Activated CD4-positive, alpha-beta T cell treated with anti-CD3 and anti-CD28 coated beads, Interleukin-2, amount 10 ng/mL, durations not matched to agents 7 days and 5 days (primary cell): ENCODE measurements around the gene DIO3. TPM values are rescaled to one million over a fixed set of nuclear protein-coding genes. Genes with fewer than 3 reads are reported as not detected.

ENCODE experiments used
- CTCF ChIA-PET: fragments of 350-600 bp; sonication (Branson Sonifier 250); formaldehyde crosslinking; loops from one replicate; lab custom pipeline; 2021; ENCODE audit warnings: antibody characterized with exemption; lab: Charles Lee
- POLR2A ChIA-PET: fragments of 350-600 bp; sonication (Branson Sonifier 250); formaldehyde crosslinking; loops from one replicate; lab custom pipeline; 2021; ENCODE audit warnings: antibody characterized with exemption; lab: Charles Lee
- DNase-seq: peaks from one replicate; pipeline ENCODE4 v3.0.0-alpha.2; 2020
- H3K27ac Mint-ChIP-seq: one replicate; pipeline ENCODE4 v1.8.0; 2021; ENCODE audit warnings: mild to moderate bottlenecking, moderate library complexity, mixed read lengths
- H3K27me3 Mint-ChIP-seq: one replicate; pipeline ENCODE4 v1.8.0; 2021; ENCODE audit warnings: mixed read lengths
- H3K36me3 Mint-ChIP-seq: one replicate; pipeline ENCODE4 v1.8.0; 2021; ENCODE audit warnings: low read depth, mixed read lengths
- H3K4me1 Mint-ChIP-seq: one replicate; pipeline ENCODE4 v1.8.0; 2021; ENCODE audit warnings: mixed read lengths
- H3K4me3 Mint-ChIP-seq: one replicate; pipeline ENCODE4 v1.8.0; 2021; ENCODE audit warnings: mild to moderate bottlenecking, moderate library complexity, mixed read lengths
- H3K9me3 Mint-ChIP-seq: one replicate; pipeline ENCODE4 v1.8.0; 2021; ENCODE audit warnings: mixed read lengths
- total RNA-seq, 2 experiments: library from RNA; stranded (reverse); gene quantifications; one replicate each; pipeline ENCODE4 v1.2.3, GENCODE V29; 2021

Gene DIO3
- total RNA-seq, 2 experiments from 2014 or later: not detected

- CTCF ChIA-PET: no interaction called here
- DNase-seq: no peak
- Mint-ChIP-seq H3K27ac (no peak overlapping the region), H3K9me3 (no peaks in the 10 kb centered on the region), H3K27me3 (no peaks in the 10 kb centered on the region), H3K4me3 (no peak overlapping the region), H3K36me3 (no peaks in the 10 kb centered on the region), H3K4me1 (no peaks in the 10 kb centered on the region)
- POLR2A ChIA-PET: no interaction called here
These were observed 23.0 kb downstream of the DIO3 start for GRCh38 chr14:101584055-101584859.

DNA sequence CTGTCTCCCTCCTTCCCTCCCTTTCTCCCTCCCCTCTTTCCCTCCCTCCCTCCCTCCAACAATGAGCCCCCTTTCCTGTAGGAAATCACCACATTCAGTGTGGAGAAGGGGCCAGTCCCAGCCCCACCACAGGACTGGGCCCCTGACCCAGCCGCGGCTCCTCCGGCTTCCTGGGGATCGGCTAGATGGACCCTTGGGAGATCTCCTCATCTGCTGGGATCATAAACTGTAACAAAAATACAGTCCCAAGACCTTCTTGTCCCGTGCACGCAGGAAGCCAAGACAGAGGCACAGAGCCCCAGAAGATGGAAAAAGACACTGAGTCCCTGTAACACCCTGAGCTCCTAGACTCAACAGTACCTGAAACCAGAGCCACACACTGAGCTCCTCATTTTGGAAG is 23.9 kb downstream of the DIO3 start:
- ChIA-PET POLR2A (no interaction called here), CTCF (no interaction called here)
- H3K27ac Mint-ChIP-seq: no peak overlapping the region

DNA sequence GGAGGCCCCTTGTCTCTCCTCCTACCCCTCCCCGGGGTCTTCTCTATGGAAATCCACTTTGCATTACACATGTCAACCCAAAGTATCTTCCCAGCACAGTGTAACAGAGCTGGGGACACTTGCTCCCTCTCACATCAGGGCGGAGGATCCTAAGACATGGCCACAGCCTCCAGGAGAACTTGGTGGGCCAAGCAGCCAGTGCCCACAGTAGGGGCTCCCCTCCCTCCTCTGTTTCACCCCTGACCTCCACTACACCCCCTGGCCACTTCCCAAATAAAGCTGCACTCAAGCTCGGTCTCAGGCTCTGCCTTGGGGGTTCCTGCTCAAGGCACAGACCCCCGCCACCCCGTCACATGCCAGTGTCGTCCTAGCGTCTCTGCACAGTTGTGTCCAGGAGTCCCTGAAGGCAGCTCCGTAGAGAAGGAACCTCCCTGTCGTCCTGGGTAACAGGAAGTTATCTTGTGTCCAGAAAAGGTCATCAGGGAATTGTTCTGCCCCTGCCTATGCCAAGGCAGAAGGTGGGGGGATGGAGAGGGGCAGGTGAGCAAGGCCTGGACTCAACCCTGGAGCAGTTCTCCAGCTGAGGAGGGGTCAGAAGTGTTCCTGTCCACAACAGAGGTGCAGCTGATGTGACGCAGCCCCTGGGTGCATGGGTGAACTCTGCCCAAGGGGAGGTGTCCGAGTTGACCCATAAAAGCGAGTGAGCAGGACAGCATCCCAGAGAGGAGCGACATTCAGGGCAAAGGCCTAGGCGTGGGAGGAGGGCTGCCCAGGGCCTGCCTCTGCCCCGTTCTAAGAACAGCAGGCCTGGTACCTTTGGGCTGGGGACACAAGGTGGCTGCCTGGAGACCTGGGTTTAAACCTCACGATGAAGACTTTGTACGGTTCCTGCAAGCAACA is 25.5 kb downstream of the DIO3 start:
- DNase-seq: no peak
- H3K9me3 Mint-ChIP-seq: no peaks in the 10 kb centered on the region
- ChIA-PET CTCF (no interaction called here), POLR2A (interaction anchor here (0.6 kb wide), 1 partner anchor 837 kb away, joined by 3 read pairs; no protein-coding TSS in a partner anchor)
- no peak overlapping the region for H3K27ac Mint-ChIP-seq
- H3K4me3 Mint-ChIP-seq: no peak overlapping the region
- H3K27me3 Mint-ChIP-seq: no peaks in the 10 kb centered on the region
- no peaks in the 10 kb centered on the region for H3K4me1 Mint-ChIP-seq
- no peaks in the 10 kb centered on the region for H3K36me3 Mint-ChIP-seq

More for the DNA sequence above, 23.9 kb downstream of the DIO3 start:
- H3K9me3 Mint-ChIP-seq: no peaks in the 10 kb centered on the region
- no peaks in the 10 kb centered on the region for H3K4me1 Mint-ChIP-seq
- DNase-seq: no peak
- H3K4me3 Mint-ChIP-seq: no peak overlapping the region
- H3K27me3 Mint-ChIP-seq: no peaks in the 10 kb centered on the region
- H3K36me3 Mint-ChIP-seq: no peaks in the 10 kb centered on the region

DNA sequence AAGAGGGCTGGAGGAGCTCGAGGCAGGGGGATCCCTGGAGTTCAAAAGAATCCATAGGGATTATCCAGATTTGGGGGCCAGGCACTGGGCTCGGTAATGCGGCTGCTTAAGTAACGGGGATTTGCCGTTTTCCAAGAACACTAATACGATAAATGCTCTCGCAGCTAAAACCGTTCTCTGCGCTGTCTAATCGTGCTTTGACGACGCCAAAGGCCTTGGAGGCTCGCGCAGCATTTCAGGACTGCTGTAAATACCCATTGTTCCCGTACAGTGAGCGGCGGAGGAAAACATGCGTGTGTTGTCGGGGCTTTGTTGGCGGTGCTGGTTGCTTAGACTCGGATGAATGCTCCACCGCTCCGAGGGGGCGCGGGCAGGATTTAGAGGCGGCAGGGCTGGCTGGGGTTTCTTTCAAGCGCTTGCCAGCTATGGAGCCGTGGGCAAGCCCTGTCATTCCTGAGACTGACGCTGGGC is 26.2 kb downstream of the DIO3 start:
- Mint-ChIP-seq H3K27me3 (no peaks in the 10 kb centered on the region), H3K4me3 (no peak overlapping the region), H3K4me1 (no peaks in the 10 kb centered on the region), H3K9me3 (no peaks in the 10 kb centered on the region), H3K36me3 (no peaks in the 10 kb centered on the region), H3K27ac (no peak overlapping the region)
- ChIA-PET CTCF (interaction anchor here (0.8 to 1.2 kb wide), 2 partner anchors 8 to 222 kb away, joined by 3 read pairs; no protein-coding TSS in a partner anchor), POLR2A (interaction anchor here (0.6 kb wide), 1 partner anchor 837 kb away, joined by 3 read pairs; no protein-coding TSS in a partner anchor)
- DNase-seq: no peak

GRCh38 chr14:101588286-101588975 is 27.1 kb downstream of the DIO3 start:
- no peaks in the 10 kb centered on the region for H3K36me3 Mint-ChIP-seq
- CTCF ChIA-PET: interaction anchor here (0.6 to 1.3 kb wide), 5 partner anchors 9 to 737 kb away, joined by 3 read pairs; no protein-coding TSS in a partner anchor
- H3K9me3 Mint-ChIP-seq: no peaks in the 10 kb centered on the region
- POLR2A ChIA-PET: no interaction called here
- H3K4me1 Mint-ChIP-seq: no peaks in the 10 kb centered on the region
- no peak for DNase-seq
- H3K4me3 Mint-ChIP-seq: no peak overlapping the region
- H3K27ac Mint-ChIP-seq: no peak overlapping the region
- H3K27me3 Mint-ChIP-seq: no peaks in the 10 kb centered on the region

- no peaks in the 10 kb centered on the region for H3K9me3 Mint-ChIP-seq
- peaks cover 2% of the 10 kb centered on the region for H3K4me1 Mint-ChIP-seq
- no peak for DNase-seq
- POLR2A ChIA-PET: no interaction called here
- CTCF ChIA-PET: interaction anchor here (0.8 to 1.3 kb wide), 3 partner anchors 10 to 738 kb away, joined by 3 read pairs; no protein-coding TSS in a partner anchor
- no peaks in the 10 kb centered on the region for H3K27me3 Mint-ChIP-seq
- no peak overlapping the region for H3K4me3 Mint-ChIP-seq
- H3K36me3 Mint-ChIP-seq: no peaks in the 10 kb centered on the region
- H3K27ac Mint-ChIP-seq: no peak overlapping the region
These were observed 27.7 kb downstream of the DIO3 start for GRCh38 chr14:101588990-101589389.

DNA sequence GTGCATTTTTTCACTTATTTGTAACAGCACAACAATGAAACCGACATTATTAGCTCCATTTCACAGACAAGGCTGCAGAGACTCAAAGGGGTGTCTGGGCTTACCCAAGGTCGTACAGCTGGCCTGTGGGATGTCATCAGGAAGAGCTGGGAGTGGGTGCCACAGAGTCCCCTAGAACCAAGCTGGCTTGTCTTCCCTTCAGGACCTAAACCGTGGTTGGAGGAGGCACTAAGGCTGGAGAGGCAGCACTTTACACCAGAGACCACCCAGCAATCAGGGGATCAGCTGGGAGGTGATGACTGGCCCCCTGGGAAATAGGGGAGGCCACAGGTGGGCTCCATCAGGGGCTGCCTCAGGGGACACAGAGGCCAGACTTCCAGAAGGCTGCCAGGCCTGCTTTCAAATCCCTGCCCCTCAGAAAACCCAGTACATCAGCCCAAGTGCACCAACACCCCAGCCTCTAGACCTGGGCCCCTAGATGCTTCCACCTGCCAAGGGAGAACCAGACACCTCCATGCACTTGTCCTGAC is 28.3 kb downstream of the DIO3 start:
- no peak overlapping the region for H3K27ac Mint-ChIP-seq
- H3K9me3 Mint-ChIP-seq: peaks cover 3% of the 10 kb centered on the region
- POLR2A ChIA-PET: no interaction called here
- DNase-seq: no peak
- CTCF ChIA-PET: interaction anchor here (1.1 to 1.3 kb wide), 2 partner anchors 11 to 117 kb away, joined by 3 read pairs; no protein-coding TSS in a partner anchor
- peaks cover 3% of the 10 kb centered on the region for H3K4me1 Mint-ChIP-seq
- H3K27me3 Mint-ChIP-seq: no peaks in the 10 kb centered on the region
- H3K36me3 Mint-ChIP-seq: no peaks in the 10 kb centered on the region
- H3K4me3 Mint-ChIP-seq: no peak overlapping the region

- POLR2A ChIA-PET: no interaction called here
- no peaks in the 10 kb centered on the region for H3K27me3 Mint-ChIP-seq
- H3K4me3 Mint-ChIP-seq: no peak overlapping the region
- H3K4me1 Mint-ChIP-seq: peaks cover 3% of the 10 kb centered on the region
- no peaks in the 10 kb centered on the region for H3K36me3 Mint-ChIP-seq
- DNase-seq: no peak
- no peak overlapping the region for H3K27ac Mint-ChIP-seq
- CTCF ChIA-PET: interaction anchor here (1.1 to 1.3 kb wide), 2 partner anchors 10 to 116 kb away, joined by 3 read pairs; no protein-coding TSS in a partner anchor
- H3K9me3 Mint-ChIP-seq: peaks cover 3% of the 10 kb centered on the region
These were observed 28.8 kb downstream of the DIO3 start for GRCh38 chr14:101590062-101590461.

DNA sequence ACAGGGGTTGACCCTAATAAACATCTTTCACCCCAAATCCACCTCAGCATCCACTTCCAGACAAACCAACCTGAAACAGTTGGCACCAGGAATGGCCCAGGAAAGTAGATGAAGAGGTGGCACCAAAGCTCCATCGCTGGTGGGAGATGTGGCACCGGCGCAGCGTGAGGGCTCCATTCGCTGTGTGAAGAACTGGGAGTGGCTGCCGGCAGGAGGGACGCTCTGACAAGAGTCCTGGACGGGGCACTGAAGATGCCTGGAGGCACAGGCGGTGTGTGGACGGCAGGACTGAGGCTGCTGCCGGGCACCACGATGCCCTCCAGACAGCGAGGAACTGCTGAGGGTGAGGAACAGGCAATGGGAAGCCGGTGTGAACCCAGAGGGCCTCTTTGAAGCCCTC is 29.3 kb downstream of the DIO3 start:
- peaks cover 6% of the 10 kb centered on the region for H3K9me3 Mint-ChIP-seq
- H3K27ac Mint-ChIP-seq: no peak overlapping the region
- peaks cover 6% of the 10 kb centered on the region for H3K4me1 Mint-ChIP-seq
- H3K36me3 Mint-ChIP-seq: no peaks in the 10 kb centered on the region
- ChIA-PET POLR2A (no interaction called here), CTCF (interaction anchor here (1.1 kb wide), 1 partner anchor 9 kb away, joined by 3 read pairs; no protein-coding TSS in a partner anchor)
- no peak for DNase-seq
- H3K4me3 Mint-ChIP-seq: no peak overlapping the region
- H3K27me3 Mint-ChIP-seq: no peaks in the 10 kb centered on the region

DNA sequence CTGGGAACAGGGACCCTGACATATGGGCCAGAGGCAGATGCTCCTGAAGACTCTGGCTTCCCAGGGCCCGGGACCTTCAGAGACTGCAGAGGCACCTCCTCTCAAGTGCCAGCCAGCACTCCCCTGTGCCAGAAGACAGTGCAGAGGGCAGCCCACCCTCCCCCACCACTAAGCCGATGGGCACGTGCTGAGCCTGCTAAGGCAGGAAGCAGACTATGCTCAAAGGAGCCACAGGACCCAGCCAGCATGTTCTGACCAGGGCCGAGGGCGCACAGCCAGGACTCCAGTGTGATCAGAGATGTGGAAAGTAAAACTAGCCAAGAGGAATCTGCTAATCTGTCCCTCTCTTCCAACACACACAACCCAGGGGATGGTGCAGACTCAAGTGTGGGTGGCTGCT is 29.8 kb downstream of the DIO3 start:
- CTCF ChIA-PET: no interaction called here
- Mint-ChIP-seq H3K36me3 (peaks cover 3% of the 10 kb centered on the region), H3K9me3 (peaks cover 7% of the 10 kb centered on the region), H3K27me3 (no peaks in the 10 kb centered on the region), H3K4me3 (no peak overlapping the region), H3K27ac (no peak overlapping the region), H3K4me1 (peaks cover 11% of the 10 kb centered on the region)
- DNase-seq: no peak
- POLR2A ChIA-PET: no interaction called here

GRCh38 chr14:101591582-101591981 is 30.3 kb downstream of the DIO3 start:
- POLR2A ChIA-PET: no interaction called here
- CTCF ChIA-PET: no interaction called here
- H3K36me3 Mint-ChIP-seq: peaks cover 5% of the 10 kb centered on the region
- H3K27ac Mint-ChIP-seq: peak overlapping the region; percentile 56
- H3K27me3 Mint-ChIP-seq: no peaks in the 10 kb centered on the region
- no peak overlapping the region for H3K4me3 Mint-ChIP-seq
- peaks cover 15% of the 10 kb centered on the region for H3K4me1 Mint-ChIP-seq
- DNase-seq: no peak
- peaks cover 9% of the 10 kb centered on the region for H3K9me3 Mint-ChIP-seq
